ENCODE measurements around the gene ZNF354C.

Gene ZNF354C

GRCh38 chr5:179115307-179115706 lies 55.1 kb downstream of the ZNF354C start:
- H2AK5ac ChIP-seq (ENCODE audit: low read length): no peak overlapping the region
- no CpG with 5 or more reads among the region's 5 CpGs for WGBS (ENCODE audit: extremely low coverage, insufficient coverage, low lambda C conversion rate)
- H3K4me3 ChIP-seq (ENCODE audit: low read length): no peak overlapping the region
- no peaks in the 10 kb centered on the region for H3K79me2 ChIP-seq (ENCODE audit: control insufficient read depth, insufficient read depth, low read length)
- no peak overlapping the region for H3K18ac ChIP-seq (ENCODE audit: low read length)
- H3K4ac ChIP-seq (ENCODE audit: low read depth, low read length): no peak overlapping the region
- no peak overlapping the region for H3K9ac ChIP-seq (ENCODE audit: low read length)
- H2BK15ac ChIP-seq (replicated peaks; ENCODE audit: low read depth): no peak overlapping the region
- no peak overlapping the region for H2BK5ac ChIP-seq (ENCODE audit: low read length)
- no peak overlapping the region for H4K8ac ChIP-seq (ENCODE audit: low read depth, low read length)
- H3K79me1 ChIP-seq (ENCODE audit: low read length): no peaks in the 10 kb centered on the region
- H3K27me3 ChIP-seq (ENCODE audit: insufficient read depth, low read length, poor library complexity): no peaks in the 10 kb centered on the region
- no peak overlapping the region for H3K27ac ChIP-seq (ENCODE audit: low read depth, low read length)
- no peak overlapping the region for H4K5ac ChIP-seq (ENCODE audit: low read length)
- no peak overlapping the region for H2BK120ac ChIP-seq (ENCODE audit: low read depth, low read length)
- no peaks in the 10 kb centered on the region for H3K4me1 ChIP-seq (ENCODE audit: control insufficient read depth, low read depth, low read length)
- no peak overlapping the region for H3K23ac ChIP-seq (ENCODE audit: low read length)
- H3K36me3 ChIP-seq (ENCODE audit: control insufficient read depth, insufficient read depth, low read length): no peaks in the 10 kb centered on the region
- no peak for DNase-seq
- no peak overlapping the region for H3K56ac ChIP-seq (ENCODE audit: low read length)
- H3K4me2 ChIP-seq (ENCODE audit: low read length): no peak overlapping the region

- no peaks in the 10 kb centered on the region for H3K79me1 ChIP-seq (ENCODE audit: low read length)
- H3K4me1 ChIP-seq (ENCODE audit: control insufficient read depth, low read depth, low read length): no peaks in the 10 kb centered on the region
- H3K27me3 ChIP-seq (ENCODE audit: insufficient read depth, low read length, poor library complexity): no peaks in the 10 kb centered on the region
- no peak for DNase-seq
- no peak overlapping the region for H3K4me2 ChIP-seq (ENCODE audit: low read length)
- H3K56ac ChIP-seq (ENCODE audit: low read length): no peak overlapping the region
- no peak overlapping the region for H2AK5ac ChIP-seq (ENCODE audit: low read length)
- H2BK5ac ChIP-seq (ENCODE audit: low read length): no peak overlapping the region
- no peak overlapping the region for H3K18ac ChIP-seq (ENCODE audit: low read length)
- H3K36me3 ChIP-seq (ENCODE audit: control insufficient read depth, insufficient read depth, low read length): no peaks in the 10 kb centered on the region
- no peak overlapping the region for H3K23ac ChIP-seq (ENCODE audit: low read length)
- no peaks in the 10 kb centered on the region for H3K79me2 ChIP-seq (ENCODE audit: control insufficient read depth, insufficient read depth, low read length)
- no peak overlapping the region for H3K9ac ChIP-seq (ENCODE audit: low read length)
- no peak overlapping the region for H4K8ac ChIP-seq (ENCODE audit: low read depth, low read length)
- H3K4me3 ChIP-seq (ENCODE audit: low read length): no peak overlapping the region
- H4K5ac ChIP-seq (ENCODE audit: low read length): no peak overlapping the region
- no peak overlapping the region for H3K4ac ChIP-seq (ENCODE audit: low read depth, low read length)
- no CpG with 5 or more reads among the region's 9 CpGs for WGBS (ENCODE audit: extremely low coverage, insufficient coverage, low lambda C conversion rate)
- no peak overlapping the region for H2BK120ac ChIP-seq (ENCODE audit: low read depth, low read length)
- no peak overlapping the region for H2BK15ac ChIP-seq (replicated peaks; ENCODE audit: low read depth)
- no peak overlapping the region for H3K27ac ChIP-seq (ENCODE audit: low read depth, low read length)
Observed at GRCh38 chr5:179115845-179116524, 55.8 kb downstream of the ZNF354C start.

- WGBS (ENCODE audit: extremely low coverage, insufficient coverage, low lambda C conversion rate): no CpG with 5 or more reads among the region's 4 CpGs
Observed at GRCh38 chr5:179118338-179118737, 58.2 kb downstream of the ZNF354C start.

GRCh38 chr5:179118756-179119414 lies 58.7 kb downstream of the ZNF354C start:
- H3K79me1 ChIP-seq (ENCODE audit: low read length): no peaks in the 10 kb centered on the region
- H3K9ac ChIP-seq (ENCODE audit: low read length): no peak overlapping the region
- H4K8ac ChIP-seq (ENCODE audit: low read depth, low read length): no peak overlapping the region
- no peak for DNase-seq
- no peak overlapping the region for H3K4me3 ChIP-seq (ENCODE audit: low read length)
- H2BK5ac ChIP-seq (ENCODE audit: low read length): no peak overlapping the region
- no CpG with 5 or more reads among the region's 10 CpGs for WGBS (ENCODE audit: extremely low coverage, insufficient coverage, low lambda C conversion rate)
- H4K5ac ChIP-seq (ENCODE audit: low read length): no peak overlapping the region
- no peak overlapping the region for H3K4ac ChIP-seq (ENCODE audit: low read depth, low read length)
- H3K36me3 ChIP-seq (ENCODE audit: control insufficient read depth, insufficient read depth, low read length): no peaks in the 10 kb centered on the region
- no peak overlapping the region for H2AK5ac ChIP-seq (ENCODE audit: low read length)
- no peak overlapping the region for H3K23ac ChIP-seq (ENCODE audit: low read length)
- H3K27me3 ChIP-seq (ENCODE audit: insufficient read depth, low read length, poor library complexity): no peaks in the 10 kb centered on the region
- no peak overlapping the region for H3K56ac ChIP-seq (ENCODE audit: low read length)
- no peak overlapping the region for H2BK120ac ChIP-seq (ENCODE audit: low read depth, low read length)
- H2BK15ac ChIP-seq (replicated peaks; ENCODE audit: low read depth): no peak overlapping the region
- H3K4me1 ChIP-seq (ENCODE audit: control insufficient read depth, low read depth, low read length): no peaks in the 10 kb centered on the region
- no peaks in the 10 kb centered on the region for H3K79me2 ChIP-seq (ENCODE audit: control insufficient read depth, insufficient read depth, low read length)
- no peak overlapping the region for H3K27ac ChIP-seq (ENCODE audit: low read depth, low read length)
- no peak overlapping the region for H3K18ac ChIP-seq (ENCODE audit: low read length)
- no peak overlapping the region for H3K4me2 ChIP-seq (ENCODE audit: low read length)

More at GRCh38 chr5:179118338-179118737, 58.2 kb downstream of the ZNF354C start:
- Histone ChIP-seq H3K23ac (ENCODE audit: low read length) (no peak overlapping the region), H2BK5ac (ENCODE audit: low read length) (no peak overlapping the region), H3K27me3 (ENCODE audit: insufficient read depth, low read length, poor library complexity) (no peaks in the 10 kb centered on the region), H3K36me3 (ENCODE audit: control insufficient read depth, insufficient read depth, low read length) (no peaks in the 10 kb centered on the region), H3K27ac (ENCODE audit: low read depth, low read length) (no peak overlapping the region), H4K5ac (ENCODE audit: low read length) (no peak overlapping the region), H2BK120ac (ENCODE audit: low read depth, low read length) (no peak overlapping the region), H3K9ac (ENCODE audit: low read length) (no peak overlapping the region), H3K18ac (ENCODE audit: low read length) (no peak overlapping the region), H3K79me2 (ENCODE audit: control insufficient read depth, insufficient read depth, low read length) (no peaks in the 10 kb centered on the region), H2BK15ac (replicated peaks; ENCODE audit: low read depth) (no peak overlapping the region), H3K56ac (ENCODE audit: low read length) (no peak overlapping the region), H3K4me3 (ENCODE audit: low read length) (no peak overlapping the region), H2AK5ac (ENCODE audit: low read length) (no peak overlapping the region), H3K4me2 (ENCODE audit: low read length) (no peak overlapping the region), H4K8ac (ENCODE audit: low read depth, low read length) (no peak overlapping the region), H3K4ac (ENCODE audit: low read depth, low read length) (no peak overlapping the region), H3K4me1 (ENCODE audit: control insufficient read depth, low read depth, low read length) (no peaks in the 10 kb centered on the region), H3K79me1 (ENCODE audit: low read length) (no peaks in the 10 kb centered on the region)
- DNase-seq: no peak

- H3K4ac ChIP-seq (ENCODE audit: low read depth, low read length): no peak overlapping the region
- H3K79me1 ChIP-seq (ENCODE audit: low read length): no peaks in the 10 kb centered on the region
- H3K4me1 ChIP-seq (ENCODE audit: control insufficient read depth, low read depth, low read length): no peaks in the 10 kb centered on the region
- H2BK15ac ChIP-seq (replicated peaks; ENCODE audit: low read depth): no peak overlapping the region
- H4K5ac ChIP-seq (ENCODE audit: low read length): no peak overlapping the region
- no peak overlapping the region for H2BK120ac ChIP-seq (ENCODE audit: low read depth, low read length)
- no peaks in the 10 kb centered on the region for H3K27me3 ChIP-seq (ENCODE audit: insufficient read depth, low read length, poor library complexity)
- H3K18ac ChIP-seq (ENCODE audit: low read length): no peak overlapping the region
- H3K4me3 ChIP-seq (ENCODE audit: low read length): no peak overlapping the region
- H2AK5ac ChIP-seq (ENCODE audit: low read length): no peak overlapping the region
- WGBS (ENCODE audit: extremely low coverage, insufficient coverage, low lambda C conversion rate): no CpG with 5 or more reads among the region's 15 CpGs
- H3K4me2 ChIP-seq (ENCODE audit: low read length): no peak overlapping the region
- no peak for DNase-seq
- H3K27ac ChIP-seq (ENCODE audit: low read depth, low read length): no peak overlapping the region
- no peak overlapping the region for H4K8ac ChIP-seq (ENCODE audit: low read depth, low read length)
- H3K79me2 ChIP-seq (ENCODE audit: control insufficient read depth, insufficient read depth, low read length): no peaks in the 10 kb centered on the region
- no peak overlapping the region for H2BK5ac ChIP-seq (ENCODE audit: low read length)
- no peaks in the 10 kb centered on the region for H3K36me3 ChIP-seq (ENCODE audit: control insufficient read depth, insufficient read depth, low read length)
- H3K23ac ChIP-seq (ENCODE audit: low read length): no peak overlapping the region
- no peak overlapping the region for H3K9ac ChIP-seq (ENCODE audit: low read length)
- no peak overlapping the region for H3K56ac ChIP-seq (ENCODE audit: low read length)
Observed at GRCh38 chr5:179119415-179120170, 59.4 kb downstream of the ZNF354C start.
